ENCODE data around the gene TBXAS1. TPM values are rescaled to one million over a fixed set of nuclear protein-coding genes. Genes with fewer than 3 reads are reported as not detected.

Gene TBXAS1
- total RNA-seq, 4 donors from 2014 or later: 9.8 to 31.3 (median 13.5) TPM

- no peak overlapping the region for H3K4me3 ChIP-seq
- 84% methylated on average over 3 of the region's 3 CpGs for WGBS
- peaks cover 0 to 43% (median 14%) of the 10 kb centered on the region in 4 donors for H3K36me3 ChIP-seq
- intact Hi-C loops (cut with DNase I): no loop called here
- TF ChIP-seq POLR2AphosphoS5 (IDR thresholded peaks at IDR 0.05) (no peak), POLR2A (IDR thresholded peaks at IDR 0.05; ENCODE audit: low read depth) (no peak), EP300 (IDR thresholded peaks at IDR 0.05) (no peak)
- TF ChIP-seq, protein P1, sequence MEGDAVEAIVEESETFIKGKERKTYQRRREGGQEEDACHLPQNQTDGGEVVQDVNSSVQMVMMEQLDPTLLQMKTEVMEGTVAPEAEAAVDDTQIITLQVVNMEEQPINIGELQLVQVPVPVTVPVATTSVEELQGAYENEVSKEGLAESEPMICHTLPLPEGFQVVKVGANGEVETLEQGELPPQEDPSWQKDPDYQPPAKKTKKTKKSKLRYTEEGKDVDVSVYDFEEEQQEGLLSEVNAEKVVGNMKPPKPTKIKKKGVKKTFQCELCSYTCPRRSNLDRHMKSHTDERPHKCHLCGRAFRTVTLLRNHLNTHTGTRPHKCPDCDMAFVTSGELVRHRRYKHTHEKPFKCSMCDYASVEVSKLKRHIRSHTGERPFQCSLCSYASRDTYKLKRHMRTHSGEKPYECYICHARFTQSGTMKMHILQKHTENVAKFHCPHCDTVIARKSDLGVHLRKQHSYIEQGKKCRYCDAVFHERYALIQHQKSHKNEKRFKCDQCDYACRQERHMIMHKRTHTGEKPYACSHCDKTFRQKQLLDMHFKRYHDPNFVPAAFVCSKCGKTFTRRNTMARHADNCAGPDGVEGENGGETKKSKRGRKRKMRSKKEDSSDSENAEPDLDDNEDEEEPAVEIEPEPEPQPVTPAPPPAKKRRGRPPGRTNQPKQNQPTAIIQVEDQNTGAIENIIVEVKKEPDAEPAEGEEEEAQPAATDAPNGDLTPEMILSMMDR (IDR thresholded peaks at IDR 0.05): no peak
- peaks cover 0 to 12% (median 5%) of the 10 kb centered on the region in 4 donors for H3K4me1 ChIP-seq
- peak overlapping the region in 2 of 4 donors; percentile 44 to 56 for H3K27ac ChIP-seq (replicated peaks in 1 of 4)
- no peaks in the 10 kb centered on the region for H3K27me3 ChIP-seq
- no peaks in the 10 kb centered on the region for H3K9me3 ChIP-seq
- DNase-seq (ENCODE audit: extremely low spot score): no peak
Observed at GRCh38 chr7:140050100-140050499, 221.0 kb downstream of the TBXAS1 start.

- TF ChIP-seq, protein P1 (IDR thresholded peaks at IDR 0.05): no peak
- TF ChIP-seq POLR2AphosphoS5 (IDR thresholded peaks at IDR 0.05): no peak
- no peak for TF ChIP-seq EP300 (IDR thresholded peaks at IDR 0.05)
- no peak for TF ChIP-seq POLR2A (IDR thresholded peaks at IDR 0.05; ENCODE audit: low read depth)
- DNase-seq (ENCODE audit: extremely low spot score): peak; percentile 26
- intact Hi-C loops (cut with DNase I): no loop called here
- peaks cover 0 to 38% (median 8%) of the 10 kb centered on the region in 4 donors for H3K36me3 ChIP-seq
- no peaks in the 10 kb centered on the region for H3K9me3 ChIP-seq
- no peak overlapping the region for H3K4me3 ChIP-seq
- H3K27me3 ChIP-seq: no peaks in the 10 kb centered on the region
- H3K4me1 ChIP-seq: peaks cover 0 to 12% (median 5%) of the 10 kb centered on the region in 4 donors
- H3K27ac ChIP-seq (replicated peaks in 1 of 4): no peak overlapping the region
Observed at GRCh38 chr7:140051820-140052219, 222.8 kb downstream of the TBXAS1 start.

DNA sequence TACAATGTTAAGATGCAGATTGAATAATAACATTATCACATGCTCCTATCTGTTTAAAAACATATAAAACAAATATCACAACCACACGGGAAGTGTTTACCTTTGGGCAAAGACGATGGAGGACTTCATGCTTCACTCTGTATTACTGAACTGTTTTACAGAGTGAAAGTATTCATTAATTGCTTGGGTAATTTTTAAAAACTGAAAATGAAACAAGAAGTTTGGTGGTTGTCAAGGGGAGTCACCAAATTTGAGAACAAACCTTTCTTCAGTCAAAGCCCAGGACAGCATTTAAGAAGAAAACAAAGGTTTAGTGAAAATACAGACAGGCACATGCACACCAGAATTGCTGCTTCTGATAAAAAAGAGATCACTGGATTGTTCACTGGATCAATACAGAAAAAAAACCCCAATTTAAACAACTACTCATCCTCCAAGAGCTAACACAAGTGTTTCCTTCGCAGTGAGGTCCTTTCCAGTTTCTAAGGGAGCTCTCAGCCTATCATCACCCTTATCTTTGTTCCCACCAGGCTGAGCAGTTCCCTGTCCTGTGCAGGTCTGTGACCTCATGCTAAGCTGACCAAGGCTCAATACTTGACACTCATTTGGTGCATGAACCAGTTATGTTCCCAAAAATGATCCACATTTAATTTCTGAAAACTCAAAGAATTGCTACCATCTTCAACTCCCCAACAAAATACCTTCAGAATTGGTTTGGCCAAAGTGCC lies 224.9 kb downstream of the TBXAS1 start:
- intact Hi-C loops (cut with DNase I): no loop called here

GRCh38 chr7:140054751-140055150 lies 225.7 kb downstream of the TBXAS1 start:
- peaks cover 0 to 36% (median 6%) of the 10 kb centered on the region in 4 donors for H3K36me3 ChIP-seq
- H3K4me3 ChIP-seq: no peak overlapping the region
- no peak for TF ChIP-seq EP300 (IDR thresholded peaks at IDR 0.05)
- TF ChIP-seq POLR2A (IDR thresholded peaks at IDR 0.05; ENCODE audit: low read depth): no peak
- no peak for TF ChIP-seq POLR2AphosphoS5 (IDR thresholded peaks at IDR 0.05)
- TF ChIP-seq, protein P1 (IDR thresholded peaks at IDR 0.05): no peak
- intact Hi-C loops (cut with DNase I): no loop called here
- H3K27ac ChIP-seq (replicated peaks in 1 of 4): no peak overlapping the region
- H3K9me3 ChIP-seq: no peaks in the 10 kb centered on the region
- H3K4me1 ChIP-seq: peaks cover 8 to 17% (median 12%) of the 10 kb centered on the region in 4 donors
- no peaks in the 10 kb centered on the region for H3K27me3 ChIP-seq
- no peak for DNase-seq (ENCODE audit: extremely low spot score)
- WGBS: 89% methylated on average over 4 of the region's 4 CpGs

More for the DNA sequence above, 224.9 kb downstream of the TBXAS1 start:
- peak; percentile 7 for DNase-seq (ENCODE audit: extremely low spot score)
- no peak overlapping the region for H3K27ac ChIP-seq (replicated peaks in 1 of 4)
- no peak for TF ChIP-seq POLR2A (IDR thresholded peaks at IDR 0.05; ENCODE audit: low read depth)
- no peak for TF ChIP-seq EP300 (IDR thresholded peaks at IDR 0.05)
- no peak for TF ChIP-seq POLR2AphosphoS5 (IDR thresholded peaks at IDR 0.05)
- TF ChIP-seq, protein P1 (IDR thresholded peaks at IDR 0.05): no peak
- 82% methylated on average over 3 of the region's 3 CpGs for WGBS
- H3K27me3 ChIP-seq: no peaks in the 10 kb centered on the region
- H3K4me1 ChIP-seq: peaks cover under 1 to 12% (median 8%) of the 10 kb centered on the region in 4 donors
- no peak overlapping the region for H3K4me3 ChIP-seq
- H3K9me3 ChIP-seq: no peaks in the 10 kb centered on the region
- peaks cover 0 to 36% (median 6%) of the 10 kb centered on the region in 4 donors for H3K36me3 ChIP-seq

Measured in esophagus muscularis mucosa (tissue), 4 donors.